Memory B cell (primary cell): ENCODE results near the gene CARD9.
"Not testable (repeated sequence)": the region's sequence is repeated elsewhere in the genome, so short reads cannot be mapped to it uniquely, and the experiment has no call there.

ENCODE experiments used
- ATAC-seq: fragments of 150-1000 bp; cut with Tn5 transposase; 2 replicates; pipeline ENCODE4 v1.10.0; 2021; ENCODE audit warnings: low read depth, mild to moderate bottlenecking, moderate library complexity
- DNase-seq, 2 donors: peaks; one replicate each; pipeline ENCODE4 v3.0.0; 2022; ENCODE audit warnings: low spot score in 2 of 2
- H3K27ac Mint-ChIP-seq: one replicate; pipeline ENCODE4 v1.8.0; 2022; ENCODE audit warnings: mild to moderate bottlenecking, moderate library complexity, mixed read lengths
- H3K27me3 Mint-ChIP-seq: one replicate; pipeline ENCODE4 v1.8.0; 2022; ENCODE audit warnings: mixed read lengths
- H3K36me3 Mint-ChIP-seq: one replicate; pipeline ENCODE4 v1.8.0; 2022; ENCODE audit warnings: mild to moderate bottlenecking, mixed read lengths
- H3K4me1 Mint-ChIP-seq: one replicate; pipeline ENCODE4 v1.8.0; 2022; ENCODE audit warnings: mixed read lengths
- H3K4me3 Mint-ChIP-seq: one replicate; pipeline ENCODE4 v1.8.0; 2022; ENCODE audit warnings: mild to moderate bottlenecking, moderate library complexity, mixed read lengths
- H3K9me3 Mint-ChIP-seq: one replicate; pipeline ENCODE4 v1.8.0; 2022; ENCODE audit warnings: mixed read lengths

CARD9 gene

GRCh38 chr9:136329636-136330405, 43.6 kb downstream of the CARD9 start:
- H3K4me3 Mint-ChIP-seq, result no peak overlapping the region
- no peaks in the 10 kb centered on the region for H3K36me3 Mint-ChIP-seq
- no peak for ATAC-seq
- H3K27me3 Mint-ChIP-seq, result peaks cover 10% of the 10 kb centered on the region
- DNase-seq, result no peak
- no peak overlapping the region for H3K27ac Mint-ChIP-seq
- peaks cover 4% of the 10 kb centered on the region for H3K4me1 Mint-ChIP-seq
- H3K9me3 Mint-ChIP-seq, result no peaks in the 10 kb centered on the region

- peaks cover 10% of the 10 kb centered on the region for H3K27me3 Mint-ChIP-seq
- H3K9me3 Mint-ChIP-seq, result no peaks in the 10 kb centered on the region
- DNase-seq (no peak), ATAC-seq (no peak)
- H3K27ac Mint-ChIP-seq, result no peak overlapping the region
- H3K4me1 Mint-ChIP-seq, result peaks cover 4% of the 10 kb centered on the region
- H3K36me3 Mint-ChIP-seq, result no peaks in the 10 kb centered on the region
- H3K4me3 Mint-ChIP-seq, result no peak overlapping the region
Measured at GRCh38 chr9:136329211-136329627, 44.2 kb downstream of the CARD9 start.

GRCh38 chr9:136328622-136329041, 44.8 kb downstream of the CARD9 start:
- no peak overlapping the region for H3K27ac Mint-ChIP-seq
- no peaks in the 10 kb centered on the region for H3K36me3 Mint-ChIP-seq
- H3K4me3 Mint-ChIP-seq, result peak overlapping the region; percentile 17
- ATAC-seq, result no peak
- H3K27me3 Mint-ChIP-seq, result peaks cover 12% of the 10 kb centered on the region
- no peaks in the 10 kb centered on the region for H3K9me3 Mint-ChIP-seq
- H3K4me1 Mint-ChIP-seq, result peaks cover 4% of the 10 kb centered on the region
- DNase-seq, result no peak

GRCh38 chr9:136328011-136328621, 45.4 kb downstream of the CARD9 start:
- H3K27me3 Mint-ChIP-seq, result peaks cover 12% of the 10 kb centered on the region
- H3K27ac Mint-ChIP-seq, result no peak overlapping the region
- H3K9me3 Mint-ChIP-seq, result no peaks in the 10 kb centered on the region
- DNase-seq (no peak), ATAC-seq (no peak)
- peaks cover 4% of the 10 kb centered on the region for H3K4me1 Mint-ChIP-seq
- peak overlapping the region; percentile 17 for H3K4me3 Mint-ChIP-seq
- H3K36me3 Mint-ChIP-seq, result no peaks in the 10 kb centered on the region

GRCh38 chr9:136327304-136327974, 46.0 kb downstream of the CARD9 start, which contains the start of gene GPSM1:
Gene GPSM1, plus strand, starts transcription at chr9:136327539. Its CDS starts 157 bp downstream, at chr9:136327696.
- Mint-ChIP-seq H3K4me1 (peaks cover 4% of the 10 kb centered on the region), H3K4me3 (peak within 1 kb of the TSS; percentile 73), H3K27ac (peak within 1 kb of the TSS; percentile 55), H3K9me3 (no peaks in the 10 kb centered on the region), H3K36me3 (no peaks in the 10 kb centered on the region), H3K27me3 (peaks cover 12% of the 10 kb centered on the region)
- peak; percentile 44 for ATAC-seq
- DNase-seq, result no peak

GRCh38 chr9:136326761-136327303, 46.6 kb downstream of the CARD9 start:
- H3K27ac Mint-ChIP-seq, result peak overlapping the region; percentile 55
- no peaks in the 10 kb centered on the region for H3K9me3 Mint-ChIP-seq
- peaks cover 4% of the 10 kb centered on the region for H3K4me1 Mint-ChIP-seq
- DNase-seq, result no peak
- no peak for ATAC-seq
- peaks cover 12% of the 10 kb centered on the region for H3K27me3 Mint-ChIP-seq
- peak overlapping the region; percentile 73 for H3K4me3 Mint-ChIP-seq
- no peaks in the 10 kb centered on the region for H3K36me3 Mint-ChIP-seq

- peak overlapping the region; percentile 73 for H3K4me3 Mint-ChIP-seq
- DNase-seq, result no peak
- ATAC-seq, result no peak
- peaks cover 4% of the 10 kb centered on the region for H3K4me1 Mint-ChIP-seq
- H3K27ac Mint-ChIP-seq, result no peak overlapping the region
- H3K27me3 Mint-ChIP-seq, result peaks cover 12% of the 10 kb centered on the region
- no peaks in the 10 kb centered on the region for H3K36me3 Mint-ChIP-seq
- H3K9me3 Mint-ChIP-seq, result no peaks in the 10 kb centered on the region
Measured at GRCh38 chr9:136326061-136326760, 47.3 kb downstream of the CARD9 start.

GRCh38 chr9:136325358-136325757, 48.1 kb downstream of the CARD9 start:
- peaks cover 11% of the 10 kb centered on the region for H3K27me3 Mint-ChIP-seq
- DNase-seq (no peak), ATAC-seq (no peak)
- H3K4me1 Mint-ChIP-seq, result peaks cover 4% of the 10 kb centered on the region
- H3K27ac Mint-ChIP-seq, result no peak overlapping the region
- H3K36me3 Mint-ChIP-seq, result no peaks in the 10 kb centered on the region
- no peaks in the 10 kb centered on the region for H3K9me3 Mint-ChIP-seq
- no peak overlapping the region for H3K4me3 Mint-ChIP-seq

GRCh38 chr9:136324501-136325300, 48.8 kb downstream of the CARD9 start:
- DNase-seq (no peak), ATAC-seq (no peak)
- Mint-ChIP-seq H3K27me3 (peaks cover 12% of the 10 kb centered on the region), H3K4me1 (peaks cover 4% of the 10 kb centered on the region), H3K9me3 (peaks cover 2% of the 10 kb centered on the region), H3K36me3 (peaks cover 1% of the 10 kb centered on the region), H3K27ac (no peak overlapping the region), H3K4me3 (no peak overlapping the region)

GRCh38 chr9:136323371-136323789, 50.1 kb downstream of the CARD9 start:
- no peak overlapping the region for H3K4me3 Mint-ChIP-seq
- no peak for DNase-seq
- H3K9me3 Mint-ChIP-seq, result peaks cover 2% of the 10 kb centered on the region
- peaks cover 2% of the 10 kb centered on the region for H3K4me1 Mint-ChIP-seq
- peaks cover 9% of the 10 kb centered on the region for H3K27me3 Mint-ChIP-seq
- H3K27ac Mint-ChIP-seq, result no peak overlapping the region
- ATAC-seq, result no peak
- peaks cover 1% of the 10 kb centered on the region for H3K36me3 Mint-ChIP-seq

- ATAC-seq (no peak), DNase-seq (no peak)
- peaks cover 1% of the 10 kb centered on the region for H3K36me3 Mint-ChIP-seq
- H3K4me1 Mint-ChIP-seq, result peaks cover 4% of the 10 kb centered on the region
- H3K27me3 Mint-ChIP-seq, result peaks cover 11% of the 10 kb centered on the region
- H3K9me3 Mint-ChIP-seq, result peaks cover 2% of the 10 kb centered on the region
- no peak overlapping the region for H3K4me3 Mint-ChIP-seq
- no peak overlapping the region for H3K27ac Mint-ChIP-seq
Measured at GRCh38 chr9:136322756-136323330, 50.6 kb downstream of the CARD9 start.

- DNase-seq (no peak), ATAC-seq (no peak)
- peaks cover 20% of the 10 kb centered on the region for H3K27me3 Mint-ChIP-seq
- H3K27ac Mint-ChIP-seq, result no peak overlapping the region
- no peak overlapping the region for H3K4me3 Mint-ChIP-seq
- peaks cover 6% of the 10 kb centered on the region for H3K4me1 Mint-ChIP-seq
- H3K9me3 Mint-ChIP-seq, result peaks cover 2% of the 10 kb centered on the region
- peaks cover 2% of the 10 kb centered on the region for H3K36me3 Mint-ChIP-seq
Measured at GRCh38 chr9:136321561-136321960, 51.9 kb downstream of the CARD9 start.

GRCh38 chr9:136320972-136321371, 52.5 kb downstream of the CARD9 start:
- H3K27ac Mint-ChIP-seq, H3K4me3 Mint-ChIP-seq, H3K9me3 Mint-ChIP-seq, DNase-seq, ATAC-seq, H3K4me1 Mint-ChIP-seq, H3K36me3 Mint-ChIP-seq: not testable (repeated sequence)
- H3K27me3 Mint-ChIP-seq, result peaks cover 26% of the 10 kb centered on the region
